Stomach (tissue), 9 donors: ENCODE measurements around the gene KMT5C. TPM values are rescaled to one million over a fixed set of nuclear protein-coding genes. Genes with fewer than 3 reads are reported as not detected.

Experiments
- DNase-seq, 2 donors: peaks; one replicate each; pipeline versions ENCODE4 v3.0.0 to v3.0.0-alpha.2; 2013 to 2019
- H3K27ac ChIP-seq, 5 donors: fragments of 200-600 bp in 4 of 5; sonication (generic) in 4 of 5; one replicate each; pipeline ENCODE4 v1.5.1; 2013 to 2019; ENCODE audit warnings: mild to moderate bottlenecking in 1 of 5, moderate library complexity in 1 of 5
- H3K27me3 ChIP-seq, 3 donors: fragments of 200-600 bp; sonication (generic); one replicate each; pipeline ENCODE4 v1.5.1; 2017 to 2019; ENCODE audit warnings: mixed run types in 1 of 3
- H3K36me3 ChIP-seq, 4 donors: fragments of 200-600 bp; sonication (generic); 1 replicate in 3 of 4; 2 replicates in 1 of 4; pipeline ENCODE4 v1.5.1; 2016 to 2019
- H3K4me1 ChIP-seq, 4 donors: fragments of 200-600 bp; sonication (generic); one replicate each; pipeline ENCODE4 v1.5.1; 2016 to 2019
- H3K4me3 ChIP-seq, 4 donors: fragments of 200-600 bp; sonication (generic) in 3 of 4; one replicate each; pipeline ENCODE4 v1.5.1; 2016 to 2019; ENCODE audit warnings: mild to moderate bottlenecking in 1 of 4
- H3K9me3 ChIP-seq, 4 donors: fragments of 200-600 bp; sonication (generic); one replicate each; pipeline ENCODE4 v1.5.1; 2016 to 2019
- CTCF ChIP-seq, 7 experiments: fragments of 450-650 bp in 4 of 7; fragments of 200-600 bp in 3 of 7; sonication (generic) in 3 of 7; IDR thresholded peaks; one replicate each; pipeline ENCODE4 v1.5.1; 2016 to 2019; ENCODE audit warnings: antibody characterized with exemption in 7 of 7, control low read depth in 2 of 7, mild to moderate bottlenecking in 1 of 7
- EP300 ChIP-seq: sonication (generic); formaldehyde crosslinking; IDR thresholded peaks from one replicate; pipeline ENCODE4 v1.6.1; 2017; ENCODE audit warnings: antibody characterized with exemption
- POLR2A ChIP-seq, 4 donors: fragments of 450-650 bp; IDR thresholded peaks; one replicate each; pipeline ENCODE4 v1.6.1; 2016; ENCODE audit warnings: antibody characterized with exemption in 4 of 4, control low read depth in 2 of 4, mild to moderate bottlenecking in 1 of 4, moderate library complexity in 1 of 4
- POLR2AphosphoS5 ChIP-seq, 3 donors: sonication (generic); formaldehyde crosslinking; IDR thresholded peaks; one replicate each; pipeline ENCODE4 v1.6.1; 2016; ENCODE audit warnings: antibody characterized with exemption in 3 of 3
- WGBS, 5 donors: extraction: QIAGEN DNeasy Blood & Tissue Kit in 3 of 5; methylation state at CpG; one replicate each; pipeline versions ENCODE4 v1.1.5 to v1.1.7; 2013 to 2018; 5-methylcytosine and 5-hydroxymethylcytosine counted together
- intact Hi-C: fragments of 100-400 bp; cut with DNase I; formaldehyde crosslinking; loops from one replicate; pipeline ENCODE4 v1.15.1; 2023; ENCODE audit warnings: low total_unique reads
- polyA plus RNA-seq, 3 donors: library from polyadenylated mRNA; stranded (reverse); fragments of 200-250 nt; gene quantifications; one replicate each; pipeline ENCODE4 v1.2.3, GENCODE V29; 2013
- total RNA-seq, 5 donors: library from RNA; depleted of rRNA; stranded (reverse); fragments of >200 nt; gene quantifications; one replicate each; pipeline versions ENCODE4 v1.1.0 to v1.2.3, GENCODE V29; 2014 to 2016
- donor health status: healthy with polysubstance abuse.
- donor health status: Bipolar disorder and iron deficiency.
- donor health status: healthy.

Gene KMT5C
- total and polyA plus RNA-seq, 8 donors: 2.7 to 122 (median 12.2) TPM

GRCh38 chr19:55345818-55346724 is 6.4 kb downstream of the KMT5C start:
- intact Hi-C loops: no loop called here
- Histone ChIP-seq H3K9me3 (no peaks in the 10 kb centered on the region), H3K27ac (no peak overlapping the region), H3K4me1 (peaks cover 6 to 25% (median 20%) of the 10 kb centered on the region in 4 donors), H3K36me3 (peaks cover 16 to 54% (median 42%) of the 10 kb centered on the region in 4 donors), H3K4me3 (no peak overlapping the region), H3K27me3 (peaks cover 0 to 17% (median 0%) of the 10 kb centered on the region in 3 donors)
- TF ChIP-seq EP300 (no peak), POLR2A (IDR thresholded peaks at IDR 0.05) (no peak), POLR2AphosphoS5 (IDR thresholded peaks at IDR 0.05) (no peak), CTCF (IDR thresholded peaks at IDR 0.05) (no peak)
- peak; percentile 51 to 83 for DNase-seq
- WGBS, 5 donors: 76 to 83% (median 82%) methylated on average over 42 to 43 of the region's 43 CpGs

- 88 to 93% (median 90%) methylated on average over 31 to 41 of the region's 41 CpGs for WGBS, 5 donors
- intact Hi-C loops: no loop called here
- Histone ChIP-seq H3K27me3 (peaks cover 3 to 25% (median 4%) of the 10 kb centered on the region in 3 donors), H3K4me3 (no peak overlapping the region), H3K4me1 (peaks cover 0 to 16% (median 12%) of the 10 kb centered on the region in 4 donors), H3K36me3 (peaks cover 16 to 52% (median 40%) of the 10 kb centered on the region in 4 donors), H3K27ac (no peak overlapping the region), H3K9me3 (no peaks in the 10 kb centered on the region)
- TF ChIP-seq CTCF (IDR thresholded peaks at IDR 0.05) (no peak), POLR2A (IDR thresholded peaks at IDR 0.05) (no peak), EP300 (no peak), POLR2AphosphoS5 (IDR thresholded peaks at IDR 0.05) (no peak)
- DNase-seq: no peak
These were observed 7.2 kb downstream of the KMT5C start for GRCh38 chr19:55346725-55347441.

- Histone ChIP-seq H3K36me3 (peaks cover 10 to 46% (median 33%) of the 10 kb centered on the region in 4 donors), H3K4me3 (no peak overlapping the region), H3K4me1 (peaks cover 0 to 16% (median 9%) of the 10 kb centered on the region in 4 donors), H3K9me3 (no peaks in the 10 kb centered on the region), H3K27ac (no peak overlapping the region), H3K27me3 (peaks cover 9 to 31% (median 11%) of the 10 kb centered on the region in 3 donors)
- intact Hi-C loops: no loop called here
- TF ChIP-seq POLR2A (IDR thresholded peaks at IDR 0.05): no peak
- TF ChIP-seq POLR2AphosphoS5 (IDR thresholded peaks at IDR 0.05): no peak
- TF ChIP-seq EP300: no peak
- no peak for TF ChIP-seq CTCF (IDR thresholded peaks at IDR 0.05)
- DNase-seq: no peak
- 78 to 89% (median 82%) methylated on average over 4 to 10 of the region's 10 CpGs for WGBS, 5 donors
These were observed 7.8 kb downstream of the KMT5C start for GRCh38 chr19:55347442-55348009.
